HepG2 (cell line): ENCODE data around the gene SLC27A2.

Source experiments
- EP300 ChIP-seq, 3 experiments: sonication (generic) in 1 of 3; formaldehyde crosslinking in 1 of 3; IDR thresholded peaks; 2 replicates each; pipeline versions ENCODE4 v1.5.1 to v1.6.1; 2011 to 2020; ENCODE audit warnings: low read depth in 2 of 3, low read length in 2 of 3, borderline replicate concordance in 1 of 3, improper control_type of control experiment in 1 of 3, mild to moderate bottlenecking in 1 of 3, missing genetic modification reagents in 1 of 3, moderate library complexity in 1 of 3
- HNRNPH1 ChIP-seq: fragments of 200-400 bp; formaldehyde crosslinking; optimal IDR thresholded peaks from 2 replicates; pipeline ENCODE3; 2017; ENCODE audit warnings: mild to moderate bottlenecking, low read depth, low read length
- MXI1 ChIP-seq: IDR thresholded peaks from 3 replicates; pipeline ENCODE4 v1.6.1; 2012; ENCODE audit warnings: low read depth, low read length, inconsistent platforms, borderline replicate concordance
- NCOA2 ChIP-seq: sonication (generic); formaldehyde crosslinking; IDR thresholded peaks from 2 replicates; pipeline ENCODE4 v1.8.0; 2022; ENCODE audit warnings: inconsistent platforms
- NR2F2 ChIP-seq: IDR thresholded peaks from 2 replicates; pipeline ENCODE4 v1.6.1; 2012; ENCODE audit warnings: low read depth, inconsistent platforms, borderline replicate concordance
- POLR2A ChIP-seq, 2 experiments: IDR thresholded peaks; 2 replicates each; pipeline ENCODE4 v1.6.1; 2011; ENCODE audit warnings: low read depth in 2 of 2, low read length in 2 of 2, mild to moderate bottlenecking in 1 of 2, moderate library complexity in 1 of 2; ENCODE audit not compliant: insufficient read depth in 1 of 2
- POLR2AphosphoS2 ChIP-seq: IDR thresholded peaks from 2 replicates; pipeline ENCODE4 v1.6.1; 2011; ENCODE audit warnings: low read depth, low read length, improper control_type of control experiment
- SRF ChIP-seq: IDR thresholded peaks from 2 replicates; pipeline ENCODE4 v1.6.1; 2011; ENCODE audit warnings: mild to moderate bottlenecking, low read depth, low read length, moderate library complexity
- SRSF1 ChIP-seq: fragments of 200-400 bp; formaldehyde crosslinking; optimal IDR thresholded peaks from 2 replicates; pipeline ENCODE3; 2017; ENCODE audit warnings: mild to moderate bottlenecking, low read depth, low read length, moderate library complexity
- TAF1 ChIP-seq: sonication (generic); formaldehyde crosslinking; IDR thresholded peaks from 2 replicates; pipeline ENCODE4 v1.4.0; 2020; ENCODE audit warnings: missing genetic modification reagents
- ZBTB8A ChIP-seq: sonication (generic); formaldehyde crosslinking; IDR thresholded peaks from 2 replicates; pipeline ENCODE4 v1.4.0; 2020; ENCODE audit warnings: mild to moderate bottlenecking, low read depth, missing genetic modification reagents, borderline replicate concordance
- ZNF354B ChIP-seq: sonication (generic); formaldehyde crosslinking; IDR thresholded peaks from 2 replicates; pipeline ENCODE4 v1.8.0; 2022; ENCODE audit warnings: mild to moderate bottlenecking, missing genetic modification reagents
- TF ChIP-seq, protein P1 (sequence below): sonication (generic); formaldehyde crosslinking; IDR thresholded peaks from 2 replicates; pipeline ENCODE4 v1.4.0; 2020; ENCODE audit warnings: missing genetic modification reagents
- TF ChIP-seq, protein P2 (sequence below): sonication (generic); formaldehyde crosslinking; IDR thresholded peaks from 2 replicates; pipeline ENCODE4 v1.5.0; 2020; ENCODE audit warnings: mild to moderate bottlenecking, missing genetic modification reagents, moderate library complexity

DNA sequence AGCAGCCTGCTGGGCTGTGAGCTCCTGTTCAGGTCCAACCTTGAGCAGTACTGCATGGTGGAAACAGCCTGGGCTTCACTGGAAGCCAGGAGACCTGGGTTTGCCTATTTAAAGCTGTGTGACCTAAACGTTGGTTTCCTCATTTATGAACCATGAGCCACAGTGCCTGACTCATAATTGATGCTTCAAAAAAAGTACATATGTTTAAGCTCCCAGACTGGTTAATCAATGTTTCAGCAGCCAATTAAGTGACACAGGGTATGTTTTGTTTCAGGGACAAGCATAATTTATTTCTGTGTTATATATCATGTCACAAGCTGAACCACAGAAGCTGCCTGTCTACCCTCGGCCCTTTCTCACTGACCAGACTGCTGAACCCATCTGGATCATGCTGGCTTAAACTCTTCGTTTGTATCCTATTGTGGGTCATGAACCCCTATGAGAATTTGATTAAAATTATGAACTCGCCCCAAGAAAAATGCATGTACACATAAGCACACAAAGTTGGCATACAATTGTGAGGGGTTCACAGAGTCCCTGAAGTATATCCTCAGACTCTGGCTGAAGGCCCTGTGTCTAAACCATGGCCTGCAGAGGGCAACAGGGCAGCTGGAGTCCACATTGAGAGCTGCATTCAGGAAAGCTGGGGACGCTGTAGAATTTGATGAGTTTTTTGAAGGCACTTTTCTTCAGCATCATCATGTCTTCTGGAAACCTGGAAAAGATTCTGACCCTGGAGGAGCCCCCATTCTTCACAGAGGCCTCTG lies 59.9 kb downstream of the SLC27A2 start:
- no peak for TF ChIP-seq HNRNPH1
- TF ChIP-seq NCOA2 (CRISPR knock-in tag), result no peak
- TF ChIP-seq POLR2A (IDR thresholded peaks at IDR 0.05; ENCODE audit: insufficient read depth in 1 of 2, low read depth in 2 of 2, low read length in 2 of 2), result no peak
- no peak for TF ChIP-seq ZNF354B (CRISPR knock-in tag)
- TF ChIP-seq ZBTB8A, result no peak
- no peak for TF ChIP-seq SRF
- TF ChIP-seq, protein P1, sequence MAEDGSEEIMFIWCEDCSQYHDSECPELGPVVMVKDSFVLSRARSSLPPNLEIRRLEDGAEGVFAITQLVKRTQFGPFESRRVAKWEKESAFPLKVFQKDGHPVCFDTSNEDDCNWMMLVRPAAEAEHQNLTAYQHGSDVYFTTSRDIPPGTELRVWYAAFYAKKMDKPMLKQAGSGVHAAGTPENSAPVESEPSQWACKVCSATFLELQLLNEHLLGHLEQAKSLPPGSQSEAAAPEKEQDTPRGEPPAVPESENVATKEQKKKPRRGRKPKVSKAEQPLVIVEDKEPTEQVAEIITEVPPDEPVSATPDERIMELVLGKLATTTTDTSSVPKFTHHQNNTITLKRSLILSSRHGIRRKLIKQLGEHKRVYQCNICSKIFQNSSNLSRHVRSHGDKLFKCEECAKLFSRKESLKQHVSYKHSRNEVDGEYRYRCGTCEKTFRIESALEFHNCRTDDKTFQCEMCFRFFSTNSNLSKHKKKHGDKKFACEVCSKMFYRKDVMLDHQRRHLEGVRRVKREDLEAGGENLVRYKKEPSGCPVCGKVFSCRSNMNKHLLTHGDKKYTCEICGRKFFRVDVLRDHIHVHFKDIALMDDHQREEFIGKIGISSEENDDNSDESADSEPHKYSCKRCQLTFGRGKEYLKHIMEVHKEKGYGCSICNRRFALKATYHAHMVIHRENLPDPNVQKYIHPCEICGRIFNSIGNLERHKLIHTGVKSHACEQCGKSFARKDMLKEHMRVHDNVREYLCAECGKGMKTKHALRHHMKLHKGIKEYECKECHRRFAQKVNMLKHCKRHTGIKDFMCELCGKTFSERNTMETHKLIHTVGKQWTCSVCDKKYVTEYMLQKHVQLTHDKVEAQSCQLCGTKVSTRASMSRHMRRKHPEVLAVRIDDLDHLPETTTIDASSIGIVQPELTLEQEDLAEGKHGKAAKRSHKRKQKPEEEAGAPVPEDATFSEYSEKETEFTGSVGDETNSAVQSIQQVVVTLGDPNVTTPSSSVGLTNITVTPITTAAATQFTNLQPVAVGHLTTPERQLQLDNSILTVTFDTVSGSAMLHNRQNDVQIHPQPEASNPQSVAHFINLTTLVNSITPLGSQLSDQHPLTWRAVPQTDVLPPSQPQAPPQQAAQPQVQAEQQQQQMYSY, result no peak
- no peak for TF ChIP-seq POLR2AphosphoS2
- TF ChIP-seq, protein P2, sequence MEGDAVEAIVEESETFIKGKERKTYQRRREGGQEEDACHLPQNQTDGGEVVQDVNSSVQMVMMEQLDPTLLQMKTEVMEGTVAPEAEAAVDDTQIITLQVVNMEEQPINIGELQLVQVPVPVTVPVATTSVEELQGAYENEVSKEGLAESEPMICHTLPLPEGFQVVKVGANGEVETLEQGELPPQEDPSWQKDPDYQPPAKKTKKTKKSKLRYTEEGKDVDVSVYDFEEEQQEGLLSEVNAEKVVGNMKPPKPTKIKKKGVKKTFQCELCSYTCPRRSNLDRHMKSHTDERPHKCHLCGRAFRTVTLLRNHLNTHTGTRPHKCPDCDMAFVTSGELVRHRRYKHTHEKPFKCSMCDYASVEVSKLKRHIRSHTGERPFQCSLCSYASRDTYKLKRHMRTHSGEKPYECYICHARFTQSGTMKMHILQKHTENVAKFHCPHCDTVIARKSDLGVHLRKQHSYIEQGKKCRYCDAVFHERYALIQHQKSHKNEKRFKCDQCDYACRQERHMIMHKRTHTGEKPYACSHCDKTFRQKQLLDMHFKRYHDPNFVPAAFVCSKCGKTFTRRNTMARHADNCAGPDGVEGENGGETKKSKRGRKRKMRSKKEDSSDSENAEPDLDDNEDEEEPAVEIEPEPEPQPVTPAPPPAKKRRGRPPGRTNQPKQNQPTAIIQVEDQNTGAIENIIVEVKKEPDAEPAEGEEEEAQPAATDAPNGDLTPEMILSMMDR (CRISPR knock-in tag), result no peak
- no peak for TF ChIP-seq TAF1
- TF ChIP-seq EP300 (IDR thresholded peaks at IDR 0.05; ENCODE audit: low read depth in 2 of 2, low read length in 2 of 2), result no peak
- TF ChIP-seq EP300 (CRISPR knock-in tag; IDR thresholded peaks at IDR 0.05; ENCODE audit: borderline replicate concordance), result no peak
- TF ChIP-seq SRSF1, result no peak
- TF ChIP-seq NR2F2, result no peak
- no peak for TF ChIP-seq MXI1
